GM18867 (cell line): Measurements from ENCODE around the gene CCDC68.
A peak's percentile ranks its signal among the peaks of the same experiment; 100 is the strongest.
"Not testable (repeated sequence)": the region's sequence is repeated elsewhere in the genome, so short reads cannot be mapped to it uniquely, and the experiment has no call there.

ENCODE experiments used
- ATAC-seq: cut with Tn5 transposase; IDR thresholded peaks from one replicate; pipeline ENCODE4 v1.9.1; 2021; ENCODE audit warnings: mild to moderate bottlenecking, moderate library complexity; ENCODE audit not compliant: unreplicated experiment

Gene CCDC68, protein sequence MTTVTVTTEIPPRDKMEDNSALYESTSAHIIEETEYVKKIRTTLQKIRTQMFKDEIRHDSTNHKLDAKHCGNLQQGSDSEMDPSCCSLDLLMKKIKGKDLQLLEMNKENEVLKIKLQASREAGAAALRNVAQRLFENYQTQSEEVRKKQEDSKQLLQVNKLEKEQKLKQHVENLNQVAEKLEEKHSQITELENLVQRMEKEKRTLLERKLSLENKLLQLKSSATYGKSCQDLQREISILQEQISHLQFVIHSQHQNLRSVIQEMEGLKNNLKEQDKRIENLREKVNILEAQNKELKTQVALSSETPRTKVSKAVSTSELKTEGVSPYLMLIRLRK

DNA sequence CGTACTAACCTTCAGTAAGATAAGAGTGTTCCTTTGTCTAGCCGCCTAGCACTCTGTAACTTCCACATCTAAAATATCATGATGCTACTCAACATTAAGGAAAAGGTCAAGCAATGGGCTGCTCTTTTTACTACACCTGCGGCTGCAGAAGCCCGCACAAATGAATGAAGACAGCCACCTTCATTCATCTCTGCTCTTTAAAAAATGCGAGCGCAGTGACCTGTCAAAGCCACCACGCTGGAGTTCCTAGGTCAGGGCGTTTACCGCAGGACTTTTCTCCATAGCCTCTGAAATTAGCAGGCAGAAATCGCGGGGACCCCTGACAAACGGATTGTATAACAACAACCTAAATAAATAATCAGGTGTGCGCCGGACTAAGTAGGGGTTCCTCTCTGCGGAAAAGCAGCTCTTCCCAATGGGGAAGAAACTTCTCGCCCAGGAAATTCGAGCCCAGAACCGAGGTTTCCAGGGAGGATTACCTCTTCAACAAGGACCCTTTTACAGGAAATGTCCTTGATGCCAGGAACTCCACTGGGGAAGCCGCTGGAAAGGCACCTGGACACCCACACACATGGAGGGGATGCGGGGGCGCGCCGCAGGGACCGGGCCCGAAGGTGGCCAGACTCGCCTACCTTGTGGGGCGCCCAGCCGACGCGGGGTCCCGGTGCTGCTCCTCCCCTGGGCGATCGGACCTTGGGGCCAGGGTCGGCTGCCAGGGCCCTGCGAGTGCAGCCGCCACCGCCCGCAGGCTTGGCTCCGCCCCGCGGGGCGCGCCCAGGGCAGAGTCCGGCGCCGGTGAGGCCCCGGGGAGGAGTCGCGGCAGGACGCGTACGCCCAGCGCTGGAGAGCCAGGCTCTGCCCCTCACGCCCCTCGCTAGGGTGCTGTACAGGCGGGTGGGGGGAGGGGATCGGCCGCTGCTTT is at the start of gene CCDC68:
CCDC68 (minus strand) TSS at position 758 of the 922 bp plus-strand sequence. CDS start 16,670 bp downstream, outside the sequence.
- no peak for ATAC-seq

DNA sequence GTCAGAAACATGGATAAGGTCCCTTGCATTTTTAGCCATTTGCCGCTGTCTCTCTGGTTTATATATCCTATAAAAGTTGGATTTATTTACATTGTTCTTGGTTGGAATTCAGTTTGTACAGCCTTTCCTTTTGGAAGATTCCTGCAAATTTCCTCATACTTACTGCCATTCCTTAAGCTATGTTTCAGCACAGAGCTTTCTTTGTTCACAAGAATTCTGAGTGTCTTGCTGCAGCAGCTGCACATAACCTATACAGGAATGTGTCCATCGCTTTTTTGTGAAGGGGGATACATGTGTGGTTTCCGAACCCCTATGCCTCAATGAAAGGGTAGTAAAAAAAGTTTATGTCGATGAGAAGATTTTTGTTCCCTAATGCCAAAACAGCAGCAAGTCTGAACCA is 48.3 kb upstream of the CCDC68 start:
- ATAC-seq = no peak

DNA sequence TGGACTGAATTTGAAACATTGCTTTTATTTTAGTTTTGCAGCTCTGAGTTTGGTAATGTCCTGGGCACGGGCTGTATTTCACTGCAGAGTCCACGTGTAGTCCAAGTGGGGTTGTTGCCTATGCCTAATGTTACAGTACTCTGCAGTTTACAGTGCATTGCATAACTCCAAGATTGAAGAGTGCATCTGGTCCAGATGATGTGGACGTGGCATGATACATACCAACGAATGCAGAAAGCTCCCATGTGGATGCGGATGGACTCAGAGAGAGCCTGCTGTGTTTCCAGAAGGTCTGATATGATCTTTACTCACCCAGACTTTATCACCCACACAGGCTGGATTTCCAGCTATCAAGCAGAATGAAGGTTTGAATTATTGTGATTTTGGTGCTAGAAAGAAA is 44.4 kb upstream of the CCDC68 start:
- no peak for ATAC-seq

DNA sequence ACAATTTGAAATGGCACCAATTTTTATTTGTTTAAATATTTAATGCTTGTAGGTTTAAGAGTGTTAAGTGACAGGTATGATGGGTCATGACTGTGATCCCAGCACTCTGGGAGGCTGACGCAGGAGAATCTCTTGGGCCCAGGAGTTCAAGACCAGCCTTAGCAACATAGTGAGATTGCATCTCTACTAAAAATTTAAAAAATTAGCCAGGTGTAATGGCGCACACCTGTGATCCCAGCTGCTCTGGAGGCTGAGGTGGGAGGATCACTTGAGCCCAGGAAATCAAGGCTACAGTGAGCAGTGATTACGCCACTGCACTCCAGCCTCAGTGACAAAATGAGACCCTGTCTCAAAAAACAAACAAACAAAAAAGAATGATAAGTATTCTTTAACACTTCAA is 43.0 kb upstream of the CCDC68 start:
- no peak for ATAC-seq

DNA sequence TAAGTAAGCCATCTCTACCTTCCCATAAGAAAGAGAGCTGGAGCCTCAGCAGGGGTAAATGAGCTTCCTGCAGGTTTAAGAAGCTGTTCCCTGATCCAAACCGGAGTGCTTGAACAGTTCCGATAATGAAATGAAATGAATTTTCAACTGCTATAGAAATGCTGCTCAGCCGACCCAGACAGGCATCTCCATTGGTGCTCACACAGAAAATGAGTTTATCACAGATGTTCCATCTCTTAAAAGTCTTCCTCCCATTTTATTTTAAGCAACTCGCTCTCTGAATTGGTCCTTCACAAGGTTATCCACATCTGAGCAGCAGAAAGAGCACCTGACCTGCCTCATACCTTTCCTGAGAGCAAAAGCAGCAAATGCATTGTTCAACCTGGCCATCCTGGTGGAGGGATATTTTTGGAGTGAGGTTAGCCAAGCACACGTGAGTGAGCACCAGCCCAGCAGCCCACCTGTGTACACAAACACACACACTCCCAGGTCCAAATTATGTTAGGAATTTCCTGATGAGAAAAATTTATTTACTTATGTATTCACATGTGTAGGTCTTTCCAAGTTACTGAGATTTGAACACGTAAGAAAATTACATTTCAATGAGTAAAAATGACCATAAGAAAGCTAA is 42.2 kb upstream of the CCDC68 start:
- no peak for ATAC-seq

DNA sequence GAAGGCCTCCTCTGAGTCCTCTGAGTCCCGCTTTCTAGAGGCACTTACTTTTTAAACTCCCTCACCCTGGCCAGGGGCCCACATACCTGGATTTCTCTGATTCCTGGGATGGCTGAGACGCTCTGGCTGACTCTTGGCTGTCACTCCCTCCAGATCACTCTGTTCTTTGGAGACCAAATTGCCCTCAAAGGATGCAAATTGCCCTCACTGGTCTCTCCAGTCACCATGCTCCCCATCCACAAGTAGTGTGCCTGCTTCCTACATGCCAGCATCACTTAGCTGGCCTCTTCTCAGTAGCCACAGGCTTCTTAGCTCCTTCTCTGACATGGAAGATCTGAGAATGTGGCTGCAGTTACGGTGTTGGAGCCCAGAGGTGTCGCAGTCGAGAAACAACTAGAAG is 41.3 kb upstream of the CCDC68 start:
- no peak for ATAC-seq

DNA sequence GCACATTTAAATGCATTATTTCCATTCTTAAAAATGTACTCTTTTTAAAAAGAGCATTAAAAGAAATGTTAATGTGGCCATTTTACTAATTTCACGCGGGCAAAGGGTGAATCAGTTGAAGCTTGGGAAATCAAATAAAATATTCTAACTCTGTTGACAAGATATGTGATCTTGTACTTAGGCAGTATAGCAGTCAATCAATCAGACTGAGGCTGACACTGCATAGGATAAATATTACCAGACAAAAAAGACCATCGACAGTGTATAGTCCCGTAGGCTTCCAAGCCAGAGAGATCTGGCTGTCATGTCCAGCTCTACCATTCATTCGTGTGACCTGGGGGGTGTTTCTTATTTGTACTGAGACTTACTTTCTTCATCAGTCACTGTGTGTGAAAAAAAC is 39.8 kb upstream of the CCDC68 start:
- ATAC-seq = no peak

DNA sequence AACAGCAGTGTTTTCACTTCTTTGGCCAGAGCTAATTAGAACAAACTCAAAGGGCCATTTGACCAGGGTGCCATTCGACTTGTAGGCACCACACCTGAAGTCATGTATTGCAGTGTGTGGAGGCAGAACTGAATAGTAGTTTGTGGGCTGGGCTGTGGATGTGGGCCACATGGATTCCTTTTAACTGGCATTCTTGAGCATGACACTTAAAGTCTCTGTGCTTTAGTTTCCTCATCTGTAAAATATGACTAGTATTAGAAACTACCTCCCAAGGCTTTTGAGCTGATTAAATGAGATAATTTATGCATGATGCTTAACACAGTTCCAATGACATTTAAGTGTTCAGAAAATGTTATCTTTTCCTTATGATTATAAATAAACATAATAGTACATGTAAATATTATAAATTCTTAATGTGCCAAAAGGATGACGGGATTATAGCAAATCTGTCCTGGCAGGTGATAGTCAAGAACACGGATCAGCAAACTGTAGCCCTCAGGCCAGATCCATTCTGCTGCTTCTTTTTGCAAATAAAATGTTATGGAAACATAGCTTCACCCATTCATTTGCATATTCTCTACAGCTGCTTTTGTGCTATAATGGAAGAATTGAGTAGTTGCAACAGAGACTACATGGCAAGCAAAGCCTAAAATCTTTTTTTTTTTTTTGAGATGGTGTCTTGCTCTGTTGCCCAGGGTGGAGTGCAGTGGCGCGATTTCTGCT is 36.3 kb upstream of the CCDC68 start:
- no peak for ATAC-seq

DNA sequence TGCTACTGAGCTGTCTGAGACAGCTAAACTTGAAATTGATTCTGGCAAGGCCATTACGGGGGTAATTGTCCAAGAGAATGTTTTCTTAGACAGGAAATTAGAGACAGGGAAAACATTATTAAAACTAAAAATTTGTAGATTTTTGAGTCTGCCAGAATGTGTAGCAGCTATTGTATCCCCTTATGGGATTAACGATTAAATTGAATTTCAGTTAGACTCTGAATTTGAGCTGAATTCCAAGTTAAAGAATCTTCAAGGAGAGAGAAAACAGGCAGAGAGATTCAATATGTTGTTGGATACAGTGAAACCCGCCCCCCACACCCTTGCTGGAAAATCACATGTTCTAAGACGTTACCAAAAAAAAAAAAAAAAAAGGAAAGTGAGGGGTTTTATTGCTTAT is 32.7 kb upstream of the CCDC68 start:
- ATAC-seq = no peak

DNA sequence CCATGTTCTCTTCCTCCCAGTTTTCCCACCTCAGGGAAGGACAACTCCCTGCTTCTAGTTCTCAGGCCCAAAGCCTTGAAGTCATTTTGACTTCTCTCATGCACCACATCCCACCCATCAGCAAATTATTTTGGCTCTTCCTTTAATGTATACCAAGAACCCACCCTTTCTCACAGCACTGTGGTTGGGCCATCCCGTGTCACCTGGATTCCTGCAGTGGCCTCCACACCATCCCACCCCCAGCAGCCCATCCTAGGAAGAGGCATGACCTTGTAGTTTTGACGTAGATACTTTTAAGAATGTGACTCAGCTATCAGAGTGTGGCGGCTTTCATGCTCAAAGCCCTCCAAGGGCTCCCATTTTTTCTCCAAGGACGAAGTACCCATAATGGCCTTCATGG is 25.6 kb upstream of the CCDC68 start:
- no peak for ATAC-seq

DNA sequence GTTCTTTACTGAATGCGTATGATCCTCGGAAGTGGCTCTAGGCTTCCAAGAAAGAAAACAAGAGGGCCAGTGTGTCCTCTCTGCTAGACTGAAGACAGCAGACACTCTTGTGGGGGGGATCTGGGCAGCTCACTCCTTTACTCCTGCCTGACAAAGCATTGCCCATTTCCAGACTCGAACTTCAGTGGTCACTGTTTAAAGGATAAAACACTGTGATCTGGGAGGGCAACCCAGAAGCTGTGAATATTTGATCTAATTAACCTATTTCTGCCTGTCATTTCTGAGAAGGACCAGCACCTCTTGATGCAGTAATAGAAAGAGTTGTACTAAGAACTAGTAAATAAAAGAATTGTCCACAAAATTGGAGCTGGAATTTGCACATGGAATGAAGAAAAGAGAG is 24.5 kb upstream of the CCDC68 start:
- ATAC-seq = no peak

DNA sequence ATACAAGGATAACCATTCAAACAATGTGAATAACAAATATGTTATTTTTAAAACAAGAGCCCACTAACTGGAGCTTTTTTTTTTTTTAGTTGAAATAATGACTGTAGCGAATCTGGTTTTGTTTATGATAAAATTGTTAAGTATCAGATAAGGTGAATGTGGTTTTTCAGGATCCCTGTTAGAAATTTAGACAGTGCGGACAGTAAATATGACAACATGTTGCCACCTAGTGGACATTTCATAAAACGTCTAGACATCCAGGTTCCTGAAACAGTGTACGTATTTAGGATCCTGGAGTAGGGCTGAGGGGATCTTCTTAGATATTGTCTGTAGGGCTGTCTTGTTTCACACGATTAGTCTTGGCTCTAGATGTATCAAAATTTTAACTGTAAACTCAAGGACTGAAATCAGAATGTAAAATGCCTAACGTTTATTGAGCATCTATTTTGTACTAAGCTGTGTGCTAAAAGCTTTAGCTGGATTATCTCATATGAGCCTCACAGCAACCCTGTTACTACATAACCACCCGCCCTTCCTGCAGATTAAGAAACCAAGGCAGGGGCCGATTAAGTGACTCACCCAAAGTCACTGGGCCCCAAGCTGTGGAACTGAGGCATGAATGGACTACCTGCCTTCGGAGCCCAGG is 23.9 kb upstream of the CCDC68 start:
- peak; percentile 78 for ATAC-seq

DNA sequence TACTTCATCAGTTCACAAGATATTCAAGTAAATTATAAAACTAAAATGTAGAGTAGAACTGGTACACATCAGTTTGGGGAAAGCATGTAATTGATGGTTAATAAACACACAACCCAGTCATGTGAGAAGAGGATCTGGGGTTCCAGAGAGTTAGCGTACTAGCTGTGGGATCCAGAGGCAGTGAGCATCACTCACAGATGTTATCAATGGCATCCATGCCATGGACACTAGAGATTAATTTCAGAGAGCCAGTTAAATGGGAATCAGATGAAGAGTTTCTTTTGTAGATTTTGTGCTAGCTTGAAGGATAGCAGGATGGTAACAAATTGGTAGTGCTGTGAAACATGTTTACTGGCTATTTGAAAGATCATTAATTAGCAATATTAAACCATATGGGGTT is 21.8 kb upstream of the CCDC68 start:
- no peak for ATAC-seq

DNA sequence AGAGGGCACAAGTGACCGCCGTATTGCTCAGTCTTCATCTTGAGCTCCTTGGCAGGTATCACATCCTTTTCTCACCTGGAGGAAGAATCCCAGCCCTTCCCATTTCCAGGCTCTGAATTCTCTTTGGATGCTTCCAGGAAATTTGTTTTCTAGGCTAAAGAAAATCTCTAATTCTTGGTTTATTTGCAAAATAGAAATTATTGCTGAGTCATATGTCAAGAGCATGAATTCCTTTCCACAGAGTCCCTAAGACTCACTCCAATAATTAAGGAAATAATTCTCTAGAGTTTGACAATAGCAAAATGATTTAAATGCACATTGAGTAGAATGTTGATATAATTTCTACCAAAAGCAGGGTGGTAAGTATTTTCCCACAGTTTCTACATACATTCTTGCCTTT is 16.3 kb upstream of the CCDC68 start:
- ATAC-seq = no peak

DNA sequence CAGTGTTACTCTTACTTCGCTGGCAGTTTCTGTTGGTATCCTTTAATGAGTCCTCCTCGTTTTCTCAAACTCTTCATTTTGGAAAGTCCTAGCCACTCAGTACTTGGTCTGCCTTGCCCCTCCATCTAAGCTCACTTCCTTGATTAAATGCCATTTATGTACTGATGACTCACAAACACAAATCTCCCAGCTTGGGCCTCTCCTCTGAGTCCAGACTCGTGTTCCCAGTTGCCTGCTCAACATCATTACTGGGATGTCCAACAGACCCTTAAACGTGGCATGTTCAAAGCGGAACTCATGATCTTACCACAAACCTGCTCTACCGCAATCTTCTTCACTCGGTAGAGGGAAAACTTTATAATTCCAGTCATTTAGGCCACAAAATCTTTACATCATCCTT is 13.8 kb upstream of the CCDC68 start:
- ATAC-seq = no peak

DNA sequence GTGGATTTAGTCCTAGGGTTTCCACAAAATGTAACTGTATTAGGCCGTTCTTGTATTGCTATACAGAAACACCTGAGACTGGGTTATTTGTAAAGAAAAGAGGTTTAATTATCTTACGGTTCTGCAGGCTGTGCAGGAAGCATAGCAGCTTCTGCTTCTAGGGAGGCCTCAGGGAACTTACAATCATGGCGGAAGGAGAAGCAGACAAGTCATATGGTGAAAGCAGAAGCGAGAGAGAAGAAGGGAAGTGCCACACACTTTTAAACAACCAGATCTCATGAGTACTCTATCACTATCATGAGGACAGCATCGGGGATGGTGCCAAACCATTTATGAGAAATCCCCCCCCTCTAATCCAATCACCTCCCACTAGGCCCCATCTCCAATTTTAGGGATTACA is 9.5 kb upstream of the CCDC68 start:
- no peak for ATAC-seq

DNA sequence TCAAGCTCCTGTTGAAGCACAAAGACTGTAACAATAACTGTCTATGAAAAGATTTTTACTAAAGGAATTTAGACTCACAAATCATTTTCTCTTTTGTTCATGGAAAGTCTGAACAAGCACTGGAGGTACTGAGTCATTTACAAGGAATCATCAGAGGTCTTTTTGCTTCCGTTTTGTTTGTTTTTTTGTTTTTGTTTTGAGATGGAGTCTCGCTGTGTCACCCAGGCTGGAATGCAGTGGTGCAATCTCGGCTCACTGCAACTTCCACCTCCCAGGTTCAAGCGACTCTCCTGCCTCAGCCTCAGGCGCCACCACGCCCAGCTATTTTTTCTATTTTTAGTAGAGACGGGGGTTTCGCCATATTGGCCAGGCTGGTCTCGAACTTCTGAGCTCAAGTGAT is 9.0 kb upstream of the CCDC68 start:
- ATAC-seq = not testable (repeated sequence)

DNA sequence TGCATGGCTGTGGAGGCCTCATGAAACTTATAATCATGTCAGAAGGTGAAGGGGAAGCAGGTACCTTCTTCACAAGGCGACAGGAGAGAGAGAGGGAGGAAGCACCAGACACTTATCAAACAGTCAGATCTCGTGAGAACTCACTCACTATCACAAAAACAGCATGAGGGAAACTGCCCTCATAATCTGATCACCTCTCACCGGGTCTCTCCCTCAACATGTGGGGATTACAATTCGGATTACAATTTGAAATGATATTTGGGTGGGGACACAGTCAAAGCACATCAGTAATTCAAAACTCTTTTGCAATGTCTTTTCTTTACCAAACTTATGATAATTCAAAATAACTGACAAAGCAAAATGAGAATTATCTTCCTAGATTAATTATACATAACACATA is 8.5 kb upstream of the CCDC68 start:
- no peak for ATAC-seq

DNA sequence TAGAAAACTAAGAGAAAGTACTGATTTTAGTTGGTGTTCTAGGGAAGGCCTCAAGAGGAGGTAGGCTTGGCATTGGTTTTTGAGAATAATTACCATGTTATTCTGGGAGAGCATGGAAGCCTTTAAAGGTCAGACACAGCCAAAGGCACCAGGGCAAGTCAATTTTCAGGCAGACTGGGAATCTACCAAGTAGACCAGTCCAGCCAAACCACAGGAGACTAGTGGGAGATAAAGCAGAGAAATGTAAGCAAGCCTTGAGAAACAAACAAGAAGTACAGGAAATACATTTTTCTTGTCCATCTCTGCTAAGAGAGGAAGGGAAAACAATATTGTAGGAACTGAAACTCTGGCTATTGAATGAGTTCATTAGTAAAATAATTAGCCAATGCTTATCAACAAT is 5.5 kb upstream of the CCDC68 start:
- ATAC-seq = no peak

DNA sequence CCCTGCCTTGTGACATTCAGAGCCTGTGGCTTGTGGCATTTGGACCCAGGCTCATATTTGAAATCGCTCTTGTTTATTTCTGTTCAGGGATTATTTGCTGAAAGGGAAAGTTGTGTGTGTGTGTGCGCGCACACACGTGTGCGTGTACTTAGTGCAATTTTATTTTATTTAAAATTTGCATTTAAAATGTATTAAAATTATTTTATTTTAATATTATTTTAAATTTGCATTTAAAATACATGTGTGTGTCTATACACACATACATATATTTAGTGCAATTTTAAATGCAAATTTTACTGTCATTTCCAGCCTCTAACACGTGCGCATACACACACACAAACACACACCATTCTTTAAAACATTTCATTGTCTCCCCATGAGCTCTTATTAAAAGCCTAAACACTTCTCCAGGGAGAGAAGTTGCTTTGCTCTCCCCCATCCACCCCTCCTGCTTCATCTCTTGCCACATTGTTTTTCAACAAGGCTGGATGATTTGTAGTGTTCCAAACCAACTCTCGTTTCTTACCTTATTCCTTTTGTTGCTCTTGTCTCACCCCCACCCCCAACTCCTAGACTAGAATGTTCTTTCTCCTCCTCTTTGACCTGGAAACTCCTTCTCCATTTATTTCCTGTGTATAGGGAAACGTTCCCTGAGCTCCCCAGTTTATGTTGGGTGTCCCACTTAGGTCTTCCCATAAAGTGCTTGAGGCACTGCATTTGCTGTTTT is 3.8 kb upstream of the CCDC68 start:
- ATAC-seq = no peak
